GM23248 (cell line): ENCODE data around the gene SMCP.

Experiments
- EZH2 ChIP-seq: fragments of 200-600 bp; sonication (generic); IDR thresholded peaks from 2 replicates; pipeline ENCODE4 v1.6.1; 2018; ENCODE audit warnings: antibody characterized with exemption, mild to moderate bottlenecking; ENCODE audit not compliant: insufficient read depth, poor library complexity, severe bottlenecking
- EZH2phosphoT487 ChIP-seq: fragments of 200-600 bp; sonication (generic); IDR thresholded peaks from 2 replicates; pipeline ENCODE4 v1.6.1; 2018; ENCODE audit warnings: antibody characterized with exemption, moderate library complexity, mild to moderate bottlenecking, low read depth; ENCODE audit not compliant: insufficient read depth

DNA sequence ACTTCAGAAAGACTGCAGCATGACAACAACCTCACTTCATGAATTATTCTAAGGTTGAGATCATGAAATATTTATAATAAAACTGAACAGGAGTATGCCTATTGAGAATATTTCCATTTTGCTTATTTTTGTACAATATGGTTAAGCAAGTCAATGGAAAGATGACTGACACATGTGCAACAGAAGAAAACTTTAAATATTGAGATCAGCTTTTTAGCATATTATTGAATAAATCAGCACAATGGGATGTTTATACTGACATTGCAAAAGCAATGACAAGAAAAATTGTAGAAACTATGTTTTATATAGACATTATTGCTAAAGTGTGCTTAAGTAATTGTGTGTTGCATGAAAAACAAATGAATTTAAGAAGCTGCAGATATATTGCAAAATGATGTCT, 13.7 kb upstream of the SMCP start:
- TF ChIP-seq EZH2 (no peak), EZH2phosphoT487 (no peak)
